Measurements from ENCODE around the gene CSGALNACT2. TPM values are rescaled to one million over a fixed set of nuclear protein-coding genes. Genes with fewer than 3 reads are reported as not detected.

Gene CSGALNACT2
- total RNA-seq, 1 experiment from 2014 or later = 8.9 TPM

GRCh38 chr10:43111921-43112607, 26.2 kb upstream of the CSGALNACT2 start:
- H3K23me2 ChIP-seq (ENCODE audit: insufficient read length, low read depth, low read length, poor library complexity, severe bottlenecking) = no peaks in the 10 kb centered on the region
- H3T11ph ChIP-seq (ENCODE audit: low read length) = no peak overlapping the region
- H2AFZ ChIP-seq (ENCODE audit: low read length) = no peak overlapping the region
- H3K56ac ChIP-seq (ENCODE audit: insufficient read length, low read depth, low read length) = no peak overlapping the region
- H3K27ac ChIP-seq (ENCODE audit: insufficient read length, low read depth, low read length) = no peak overlapping the region
- H3K9me3 ChIP-seq (ENCODE audit: control insufficient read depth, low read depth, low read length) = no peaks in the 10 kb centered on the region
- H2BK20ac ChIP-seq (ENCODE audit: low read depth, low read length, poor library complexity, severe bottlenecking) = no peak overlapping the region
- H3K18ac ChIP-seq (ENCODE audit: insufficient read length, low read depth, low read length) = no peak overlapping the region
- WGBS (ENCODE audit: extremely low coverage, insufficient read length, low lambda C conversion rate) = no CpG with 5 or more reads among the region's 17 CpGs
- H3K79me2 ChIP-seq (ENCODE audit: insufficient read depth, low read length) = no peaks in the 10 kb centered on the region
- no peaks in the 10 kb centered on the region for H3K27me3 Mint-ChIP-seq (ENCODE audit: low read depth)
- H3K4ac ChIP-seq (ENCODE audit: low read depth, low read length) = no peak overlapping the region
- H3K36me3 Mint-ChIP-seq (ENCODE audit: insufficient read depth in 1 of 3, low read depth in 3 of 3) = no peaks in the 10 kb centered on the region
- H4K8ac ChIP-seq (replicated peaks; ENCODE audit: insufficient read length, low read depth, low read length) = no peak overlapping the region
- H2BK15ac ChIP-seq (ENCODE audit: low read depth, low read length) = no peak overlapping the region
- no peak overlapping the region for H3K23ac ChIP-seq (ENCODE audit: insufficient read length, low read depth, low read length)
- no peaks in the 10 kb centered on the region for H3K27me3 ChIP-seq (ENCODE audit: insufficient read depth, low read length)
- DNase-seq = no peak
- no peak overlapping the region for H2BK120ac ChIP-seq (ENCODE audit: low read depth, low read length, poor library complexity, severe bottlenecking)
- TF ChIP-seq, protein P1, sequence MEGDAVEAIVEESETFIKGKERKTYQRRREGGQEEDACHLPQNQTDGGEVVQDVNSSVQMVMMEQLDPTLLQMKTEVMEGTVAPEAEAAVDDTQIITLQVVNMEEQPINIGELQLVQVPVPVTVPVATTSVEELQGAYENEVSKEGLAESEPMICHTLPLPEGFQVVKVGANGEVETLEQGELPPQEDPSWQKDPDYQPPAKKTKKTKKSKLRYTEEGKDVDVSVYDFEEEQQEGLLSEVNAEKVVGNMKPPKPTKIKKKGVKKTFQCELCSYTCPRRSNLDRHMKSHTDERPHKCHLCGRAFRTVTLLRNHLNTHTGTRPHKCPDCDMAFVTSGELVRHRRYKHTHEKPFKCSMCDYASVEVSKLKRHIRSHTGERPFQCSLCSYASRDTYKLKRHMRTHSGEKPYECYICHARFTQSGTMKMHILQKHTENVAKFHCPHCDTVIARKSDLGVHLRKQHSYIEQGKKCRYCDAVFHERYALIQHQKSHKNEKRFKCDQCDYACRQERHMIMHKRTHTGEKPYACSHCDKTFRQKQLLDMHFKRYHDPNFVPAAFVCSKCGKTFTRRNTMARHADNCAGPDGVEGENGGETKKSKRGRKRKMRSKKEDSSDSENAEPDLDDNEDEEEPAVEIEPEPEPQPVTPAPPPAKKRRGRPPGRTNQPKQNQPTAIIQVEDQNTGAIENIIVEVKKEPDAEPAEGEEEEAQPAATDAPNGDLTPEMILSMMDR (conservative IDR thresholded peaks at IDR 0.05) = no peak
- no peak overlapping the region for H3K4me3 Mint-ChIP-seq
- no peak overlapping the region for H3K4me2 ChIP-seq (ENCODE audit: insufficient read depth, insufficient read length, low read length)
- H3K4me1 Mint-ChIP-seq = peaks cover 2% of the 10 kb centered on the region in 2 experiments; a peak in 3 of 4 replicates
- peak overlapping the region in 1 of 3 experiments; percentile 94; a peak in 3 of 7 replicates for H3K27ac Mint-ChIP-seq
- no peak overlapping the region for H4K91ac ChIP-seq (ENCODE audit: insufficient read length, low read depth, low read length)
- no peak overlapping the region for H4K5ac ChIP-seq (ENCODE audit: insufficient read length, low read depth, low read length)
- H2AK5ac ChIP-seq (ENCODE audit: insufficient read length, low read length) = no peak overlapping the region
- no peaks in the 10 kb centered on the region for H3K4me1 ChIP-seq (ENCODE audit: insufficient read depth, low read length)
- no peaks in the 10 kb centered on the region; a peak in 1 of 5 replicates for H3K9me3 Mint-ChIP-seq
- H3K9ac ChIP-seq (ENCODE audit: extremely low read depth, insufficient read length, low read length) = no peak overlapping the region
- peak overlapping the region; percentile 8; the same call in 1 of the 2 replicates for H3K14ac ChIP-seq (ENCODE audit: insufficient read depth, low read length)
- H4K20me1 ChIP-seq (ENCODE audit: control insufficient read depth, insufficient read depth, insufficient read length) = no peaks in the 10 kb centered on the region
- no peak overlapping the region for H2BK12ac ChIP-seq (ENCODE audit: insufficient read length, low read depth, low read length)
- H3K79me1 ChIP-seq (ENCODE audit: insufficient read depth, low read depth, low read length, poor library complexity, severe bottlenecking) = no peaks in the 10 kb centered on the region
- no peak overlapping the region for H2BK5ac ChIP-seq (ENCODE audit: insufficient read length, low read length)
